ENCODE results near the gene PTPN20. TPM values are rescaled to one million over a fixed set of nuclear protein-coding genes. Genes with fewer than 3 reads are reported as not detected.

PTPN20 gene
- total RNA-seq, 1 donor from 2014 or later = 16.3 TPM

- intact Hi-C loops (cut with DNase I) = loop anchor here (10.0 kb wide), 1 partner anchor 285 kb away; no protein-coding TSS in a partner anchor
- peak; percentile 70 for DNase-seq (ENCODE audit: low spot score)
Observed at GRCh38 chr10:47029181-47030009, 118.2 kb downstream of the PTPN20 start.

- intact Hi-C loops (cut with DNase I) = no loop called here
- DNase-seq (ENCODE audit: low spot score) = peak; percentile 72
Observed at GRCh38 chr10:47030191-47030703, 119.0 kb downstream of the PTPN20 start.

DNA sequence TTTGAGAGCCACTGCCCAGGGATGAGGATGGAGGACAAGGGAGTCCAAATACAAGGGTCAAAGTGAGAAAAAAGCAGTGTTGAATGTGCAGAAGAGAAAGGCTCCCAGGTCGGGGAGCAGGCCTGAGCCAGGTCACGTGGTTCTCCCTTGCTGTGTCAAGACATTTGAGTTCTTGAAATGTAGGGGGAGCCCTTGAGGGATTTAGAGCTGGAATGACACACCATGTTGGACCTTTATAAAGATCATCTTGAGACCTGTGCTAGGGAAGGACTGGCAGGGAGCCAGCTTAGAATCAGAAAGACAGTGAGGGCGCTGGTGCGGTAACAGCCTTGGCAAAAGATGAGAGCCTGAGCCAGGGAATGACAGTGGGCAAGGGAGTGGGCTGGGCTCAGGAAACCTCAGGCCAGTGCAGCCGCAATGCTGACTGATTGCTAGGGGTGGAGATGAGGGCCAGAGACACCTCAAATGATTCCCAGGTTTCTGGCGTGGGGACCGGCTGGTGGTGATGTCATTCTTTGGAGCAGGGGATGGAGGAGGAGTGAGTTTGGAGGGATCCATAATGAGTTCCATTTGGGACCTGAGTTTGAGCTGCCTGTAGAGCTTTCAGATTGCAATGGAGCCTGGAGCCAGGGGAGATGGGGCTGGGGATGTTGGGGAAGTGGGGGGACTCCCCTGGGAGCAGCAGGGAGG lies 120.1 kb downstream of the PTPN20 start:
- intact Hi-C loops (cut with DNase I) = no loop called here
- DNase-seq (ENCODE audit: low spot score) = peak; percentile 74

GRCh38 chr10:47031901-47032465 lies 120.8 kb downstream of the PTPN20 start:
- intact Hi-C loops (cut with DNase I) = no loop called here
- peak; percentile 59 for DNase-seq (ENCODE audit: low spot score)

DNA sequence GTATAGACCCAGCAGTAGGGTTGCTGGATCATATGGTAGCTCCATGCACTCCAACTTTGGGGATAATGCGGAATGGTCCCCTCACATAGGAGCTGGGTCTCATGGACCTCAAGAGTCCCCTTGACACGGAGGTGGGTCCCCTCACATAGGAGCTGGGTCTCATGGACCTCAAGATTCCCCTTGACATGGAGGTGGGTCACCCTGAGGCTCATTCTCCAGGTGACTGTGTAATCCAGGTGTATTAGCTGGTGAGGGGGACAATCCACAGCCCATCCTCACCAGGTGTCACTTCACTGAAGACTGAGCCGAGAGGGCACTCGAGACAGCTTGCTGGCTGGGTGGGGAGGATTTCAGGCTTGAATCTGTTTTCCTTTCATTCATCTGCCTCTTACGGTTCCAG lies 121.9 kb downstream of the PTPN20 start:
- intact Hi-C loops (cut with DNase I) = no loop called here
- peak; percentile 35 for DNase-seq (ENCODE audit: low spot score)

GRCh38 chr10:47033541-47034270 lies 122.5 kb downstream of the PTPN20 start:
- intact Hi-C loops (cut with DNase I) = no loop called here
- peak; percentile 47 for DNase-seq (ENCODE audit: low spot score)

GRCh38 chr10:47034441-47035051 lies 123.3 kb downstream of the PTPN20 start:
- DNase-seq (ENCODE audit: low spot score) = peak; percentile 62

GRCh38 chr10:47035171-47035818 lies 124.1 kb downstream of the PTPN20 start:
- DNase-seq (ENCODE audit: low spot score) = peak; percentile 49

More at GRCh38 chr10:47034441-47035051, 123.3 kb downstream of the PTPN20 start:
- intact Hi-C loops (cut with DNase I) = no loop called here

GRCh38 chr10:47035819-47036337 lies 124.7 kb downstream of the PTPN20 start:
- DNase-seq (ENCODE audit: low spot score) = peak; percentile 66
- intact Hi-C loops (cut with DNase I) = no loop called here

More at GRCh38 chr10:47035171-47035818, 124.1 kb downstream of the PTPN20 start:
- intact Hi-C loops (cut with DNase I) = no loop called here

DNA sequence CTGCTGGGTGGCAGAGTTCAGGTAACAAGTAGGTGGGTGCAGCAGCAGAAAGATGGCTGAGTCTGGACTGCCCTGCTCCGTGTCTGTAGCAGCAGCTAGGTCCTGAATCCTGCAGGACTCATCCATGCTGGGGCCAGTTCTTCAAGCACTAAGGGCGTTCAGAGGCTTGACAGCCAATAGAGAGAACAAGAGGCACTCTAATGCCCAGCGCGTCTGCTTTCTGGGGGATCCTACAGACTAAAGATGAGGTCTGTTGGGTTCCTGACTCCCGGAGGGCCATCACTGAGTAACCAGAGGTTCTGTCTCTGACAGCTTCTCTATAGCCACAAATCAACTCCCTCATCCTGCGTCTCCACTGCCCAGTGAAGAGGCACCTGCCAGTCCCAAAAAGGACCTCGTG lies 125.5 kb downstream of the PTPN20 start:
- intact Hi-C loops (cut with DNase I) = no loop called here

GRCh38 chr10:47037654-47038425 lies 126.6 kb downstream of the PTPN20 start:
- peak; percentile 70 for DNase-seq (ENCODE audit: low spot score)
- intact Hi-C loops (cut with DNase I) = no loop called here

More for the DNA sequence above, 125.5 kb downstream of the PTPN20 start:
- peak; percentile 54 for DNase-seq (ENCODE audit: low spot score)

GRCh38 chr10:47038881-47039561 lies 127.8 kb downstream of the PTPN20 start:
- intact Hi-C loops (cut with DNase I) = no loop called here

DNA sequence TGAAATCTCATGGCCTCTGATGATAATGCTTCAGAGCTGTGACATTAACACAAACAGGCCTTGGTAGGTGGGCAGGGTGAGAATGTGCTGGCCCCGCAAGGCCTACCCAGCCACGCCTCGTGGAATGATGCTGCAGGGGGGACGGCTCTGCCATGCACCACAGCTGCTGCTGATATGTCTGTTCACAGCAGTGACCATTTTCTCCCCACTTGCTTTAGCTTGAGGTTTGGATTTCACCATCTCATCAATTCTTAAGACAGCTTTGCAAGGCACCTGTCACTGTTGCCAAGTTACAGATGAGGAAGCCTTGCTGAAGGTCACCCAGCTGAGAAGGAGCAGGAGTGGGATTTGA lies 128.3 kb downstream of the PTPN20 start:
- DNase-seq (ENCODE audit: low spot score) = no peak
- intact Hi-C loops (cut with DNase I) = no loop called here

More at GRCh38 chr10:47038881-47039561, 127.8 kb downstream of the PTPN20 start:
- DNase-seq (ENCODE audit: low spot score) = peak; percentile 55

DNA sequence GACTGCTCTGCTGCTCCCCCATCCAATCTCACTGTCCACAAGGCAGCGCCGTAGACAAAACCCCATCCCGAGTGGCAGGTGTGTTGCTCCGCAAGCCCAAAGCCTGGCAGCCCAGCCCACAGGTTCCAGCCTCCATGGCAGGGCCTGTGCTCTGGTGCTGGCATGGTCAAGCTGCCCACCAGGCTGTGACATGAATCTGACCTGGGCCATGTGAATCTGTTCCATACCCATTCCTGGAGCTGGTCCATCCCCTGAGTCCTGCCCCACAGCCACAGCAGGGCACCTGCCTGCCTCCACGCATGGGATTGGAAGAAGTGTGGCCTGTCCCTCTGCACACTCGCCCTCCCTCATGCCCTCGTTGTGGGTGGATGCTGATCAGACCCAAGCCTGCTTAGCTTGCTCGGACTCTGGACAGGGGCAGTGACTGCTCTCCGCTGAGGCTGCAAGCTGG lies 128.8 kb downstream of the PTPN20 start:
- intact Hi-C loops (cut with DNase I) = no loop called here
- peak; percentile 75 for DNase-seq (ENCODE audit: low spot score)

- intact Hi-C loops (cut with DNase I) = no loop called here
- DNase-seq (ENCODE audit: low spot score) = peak; percentile 19
Observed at GRCh38 chr10:47040681-47041080, 129.5 kb downstream of the PTPN20 start.

- peak; percentile 51 for DNase-seq (ENCODE audit: low spot score)
- intact Hi-C loops (cut with DNase I) = no loop called here
Observed at GRCh38 chr10:47041396-47042198, 130.4 kb downstream of the PTPN20 start.
